ENCODE results near the gene B3GNT9.

DNA sequence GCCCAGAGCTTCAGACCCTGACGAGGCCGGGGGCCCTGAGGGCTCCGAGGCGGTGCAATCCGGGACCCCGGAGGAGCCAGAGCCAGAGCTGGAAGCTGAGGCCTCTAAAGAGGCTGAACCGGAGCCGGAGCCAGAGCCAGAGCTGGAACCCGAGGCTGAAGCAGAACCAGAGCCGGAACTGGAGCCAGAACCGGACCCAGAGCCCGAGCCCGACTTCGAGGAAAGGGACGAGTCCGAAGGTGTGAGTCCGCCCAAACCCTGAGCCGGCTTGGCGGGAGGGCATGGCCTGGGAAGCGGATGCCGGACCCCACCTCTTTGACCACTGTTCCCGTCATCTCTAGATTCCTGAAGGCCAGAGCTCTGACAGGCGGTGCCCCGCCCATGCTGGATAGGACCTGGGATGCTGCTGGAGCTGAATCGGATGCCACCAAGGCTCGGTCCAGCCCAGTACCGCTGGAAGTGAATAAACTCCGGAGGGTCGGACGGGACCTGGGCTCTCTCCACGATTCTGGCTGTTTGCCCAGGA lies 24.0 kb upstream of the B3GNT9 start:
- no peak for TF ChIP-seq CTCF (IDR thresholded peaks at IDR 0.05; ENCODE audit: low read length)
- no peak for TF ChIP-seq EZH2 (optimal IDR thresholded peaks at IDR 0.05; ENCODE audit: low read depth, low read length)
- no peak for TF ChIP-seq EZH2phosphoT487 (IDR thresholded peaks at IDR 0.05; ENCODE audit: low read length)
